ENCODE results near the gene ARHGAP4. TPM values are rescaled to one million over a fixed set of nuclear protein-coding genes. Genes with fewer than 3 reads are reported as not detected.

Gene ARHGAP4
- total and polyA plus RNA-seq, 2 of the 4 experiments (the other 2 are of a cell fraction): 0.18 to 0.72 TPM

DNA sequence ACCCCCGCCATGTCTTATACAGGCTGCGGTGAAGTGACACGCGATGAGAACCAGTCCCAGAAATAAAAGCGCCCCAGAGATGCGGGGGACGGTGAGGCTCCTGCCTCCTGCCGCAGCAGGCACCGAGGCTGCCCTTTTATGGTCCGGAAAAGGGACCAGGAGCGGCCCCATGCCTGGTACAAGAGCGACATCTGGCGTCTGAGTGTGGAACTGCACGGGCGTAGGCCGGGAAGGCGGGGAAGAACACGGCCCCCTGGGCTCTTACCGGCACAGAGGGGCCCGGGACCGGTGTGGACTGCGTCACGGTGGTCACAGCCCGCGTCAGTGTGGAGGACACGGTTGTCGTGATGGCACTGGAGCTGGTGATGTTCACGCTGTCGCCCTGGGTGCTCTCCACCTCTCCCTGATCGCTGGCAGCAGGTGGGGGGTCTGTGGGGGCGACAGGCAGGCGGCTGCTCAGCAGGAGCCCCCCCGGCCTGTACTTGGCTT, 27.3 kb upstream of the ARHGAP4 start:
- DNase-seq (peak; percentile 50), ATAC-seq (ENCODE audit: low read depth) (peak; percentile 92)
- Histone ChIP-seq H3K36me3 (ENCODE audit: control insufficient read depth, insufficient read depth, low read length) (peaks cover 75% of the 10 kb centered on the region), H4K20me1 (ENCODE audit: insufficient read depth, low read length) (no peaks in the 10 kb centered on the region), H3K4me1 (ENCODE audit: control insufficient read depth, insufficient read depth, low read length) (peaks cover 4% of the 10 kb centered on the region), H3K56ac (ENCODE audit: extremely low read depth, insufficient read depth, low read length) (no peak overlapping the region), H2BK15ac (ENCODE audit: low read depth, low read length) (no peak overlapping the region), H3K27me3 (ENCODE audit: control insufficient read depth, insufficient read depth, low read length) (no peaks in the 10 kb centered on the region), H3K79me1 (ENCODE audit: low read depth in 1 of 2, low read length in 2 of 2) (peaks cover 0 to 6% of the 10 kb centered on the region in 2 experiments; a peak in 2 of 4 replicates), H3K23ac (ENCODE audit: low read depth, low read length) (no peak overlapping the region), H3K4ac (ENCODE audit: low read depth, low read length) (peak overlapping the region; percentile 72), H2AFZ (replicated peaks; ENCODE audit: low read length, poor library complexity) (peak overlapping the region; percentile 78), H3K4me2 (ENCODE audit: low read depth, low read length) (no peak overlapping the region), H4K5ac (ENCODE audit: low read depth, low read length) (peak overlapping the region; percentile 47; the same call in 1 of the 2 replicates), H3K27ac (ENCODE audit: insufficient read depth, low read length) (peak overlapping the region; percentile 61), H3K4me3 (ENCODE audit: insufficient read depth, low read depth, low read length) (no peak overlapping the region), H2AK5ac (ENCODE audit: low read depth, low read length) (peak overlapping the region; percentile 92), H3K9me1 (ENCODE audit: insufficient read depth, low read length) (no peaks in the 10 kb centered on the region), H3K9me3 (ENCODE audit: control insufficient read depth, insufficient read depth, low read length) (no peaks in the 10 kb centered on the region), H4K8ac (ENCODE audit: low read depth in 2 of 2, low read length in 2 of 2) (peak overlapping the region; percentile 69 to 87), H3K14ac (replicated peaks; ENCODE audit: low read depth, low read length) (peak overlapping the region; percentile 19; the same call in 1 of the 2 replicates), H4K91ac (ENCODE audit: insufficient read depth, low read depth, low read length) (peak overlapping the region; percentile 31), H2BK20ac (ENCODE audit: low read depth, low read length) (no peak overlapping the region), H2BK5ac (ENCODE audit: low read depth, low read length, poor library complexity, severe bottlenecking) (peak overlapping the region; percentile 30), H3K18ac (ENCODE audit: low read depth, low read length) (no peak overlapping the region; the same call in 1 of the 2 replicates), H2AK9ac (replicated peaks; ENCODE audit: low read depth, low read length, poor library complexity) (peak overlapping the region; percentile 93), H2BK120ac (ENCODE audit: low read depth, low read length) (no peak overlapping the region; the same call in 1 of the 2 replicates), H3K9ac (ENCODE audit: low read depth, low read length) (peak overlapping the region; percentile 26; the same call in 1 of the 2 replicates)
- in situ Hi-C loops (cut with MboI; ENCODE audit: low sequenced_read_pairs): no loop called here
- ChIA-PET POLR2A (ENCODE audit: unreplicated experiment) (no interaction called here), CTCF (no interaction called here)
- dilution Hi-C loops (cut with HindIII; ENCODE audit: low sequenced_read_pairs, unreplicated experiment): no loop called here
- 24% methylated on average over 12 of the region's 33 CpGs; no CpG with 5 or more reads in 1 of the 2 experiments for WGBS, 2 experiments (ENCODE audit: extremely low coverage in 2 of 2, insufficient read length in 1 of 2)
- intact Hi-C loops (cut with micrococcal nuclease): loop anchor here (1.0 kb wide), 1 partner anchor 189 kb away; the partner anchor contains the start of gene PLXNB3
- TF ChIP-seq POLR2A (IDR thresholded peaks at IDR 0.05; ENCODE audit: low read depth, low read length) (no peak), CHD1 (IDR thresholded peaks at IDR 0.05; ENCODE audit: low read depth, low read length) (no peak), RFX5 (IDR thresholded peaks at IDR 0.05; ENCODE audit: low read depth, low read length) (no peak), BHLHE40 (IDR thresholded peaks at IDR 0.05; ENCODE audit: low read depth, low read length) (no peak), RCOR1 (IDR thresholded peaks at IDR 0.05; ENCODE audit: insufficient replicate concordance, low read length) (no peak), MAFK (IDR thresholded peaks at IDR 0.05; ENCODE audit: low read depth, low read length) (no peak), MXI1 (IDR thresholded peaks at IDR 0.05; ENCODE audit: borderline replicate concordance, low read depth, low read length) (no peak), SMC3 (IDR thresholded peaks at IDR 0.05; ENCODE audit: low read depth, low read length) (peak; percentile 61), FOS (IDR thresholded peaks at IDR 0.05; ENCODE audit: low read depth, low read length) (no peak), MAZ (IDR thresholded peaks at IDR 0.05; ENCODE audit: borderline replicate concordance, low read depth, low read length) (peak; percentile 38; the same call in 1 of the 2 replicates), NFE2L2 (IDR thresholded peaks at IDR 0.05; ENCODE audit: low read depth, low read length) (no peak), CEBPB (IDR thresholded peaks at IDR 0.05; ENCODE audit: low read depth, low read length) (no peak), RAD21 (IDR thresholded peaks at IDR 0.05; ENCODE audit: low read length) (peak; percentile 82)
- TF ChIP-seq, protein P1, sequence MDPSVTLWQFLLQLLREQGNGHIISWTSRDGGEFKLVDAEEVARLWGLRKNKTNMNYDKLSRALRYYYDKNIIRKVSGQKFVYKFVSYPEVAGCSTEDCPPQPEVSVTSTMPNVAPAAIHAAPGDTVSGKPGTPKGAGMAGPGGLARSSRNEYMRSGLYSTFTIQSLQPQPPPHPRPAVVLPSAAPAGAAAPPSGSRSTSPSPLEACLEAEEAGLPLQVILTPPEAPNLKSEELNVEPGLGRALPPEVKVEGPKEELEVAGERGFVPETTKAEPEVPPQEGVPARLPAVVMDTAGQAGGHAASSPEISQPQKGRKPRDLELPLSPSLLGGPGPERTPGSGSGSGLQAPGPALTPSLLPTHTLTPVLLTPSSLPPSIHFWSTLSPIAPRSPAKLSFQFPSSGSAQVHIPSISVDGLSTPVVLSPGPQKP (IDR thresholded peaks at IDR 0.05; ENCODE audit: borderline replicate concordance, low read depth, low read length): no peak
- TF ChIP-seq, protein P2, sequence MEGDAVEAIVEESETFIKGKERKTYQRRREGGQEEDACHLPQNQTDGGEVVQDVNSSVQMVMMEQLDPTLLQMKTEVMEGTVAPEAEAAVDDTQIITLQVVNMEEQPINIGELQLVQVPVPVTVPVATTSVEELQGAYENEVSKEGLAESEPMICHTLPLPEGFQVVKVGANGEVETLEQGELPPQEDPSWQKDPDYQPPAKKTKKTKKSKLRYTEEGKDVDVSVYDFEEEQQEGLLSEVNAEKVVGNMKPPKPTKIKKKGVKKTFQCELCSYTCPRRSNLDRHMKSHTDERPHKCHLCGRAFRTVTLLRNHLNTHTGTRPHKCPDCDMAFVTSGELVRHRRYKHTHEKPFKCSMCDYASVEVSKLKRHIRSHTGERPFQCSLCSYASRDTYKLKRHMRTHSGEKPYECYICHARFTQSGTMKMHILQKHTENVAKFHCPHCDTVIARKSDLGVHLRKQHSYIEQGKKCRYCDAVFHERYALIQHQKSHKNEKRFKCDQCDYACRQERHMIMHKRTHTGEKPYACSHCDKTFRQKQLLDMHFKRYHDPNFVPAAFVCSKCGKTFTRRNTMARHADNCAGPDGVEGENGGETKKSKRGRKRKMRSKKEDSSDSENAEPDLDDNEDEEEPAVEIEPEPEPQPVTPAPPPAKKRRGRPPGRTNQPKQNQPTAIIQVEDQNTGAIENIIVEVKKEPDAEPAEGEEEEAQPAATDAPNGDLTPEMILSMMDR (conservative IDR thresholded peaks at IDR 0.05; ENCODE audit: low read depth, low read length): peak; percentile 85
- TF ChIP-seq, protein P3, sequence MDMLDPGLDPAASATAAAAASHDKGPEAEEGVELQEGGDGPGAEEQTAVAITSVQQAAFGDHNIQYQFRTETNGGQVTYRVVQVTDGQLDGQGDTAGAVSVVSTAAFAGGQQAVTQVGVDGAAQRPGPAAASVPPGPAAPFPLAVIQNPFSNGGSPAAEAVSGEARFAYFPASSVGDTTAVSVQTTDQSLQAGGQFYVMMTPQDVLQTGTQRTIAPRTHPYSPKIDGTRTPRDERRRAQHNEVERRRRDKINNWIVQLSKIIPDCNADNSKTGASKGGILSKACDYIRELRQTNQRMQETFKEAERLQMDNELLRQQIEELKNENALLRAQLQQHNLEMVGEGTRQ (IDR thresholded peaks at IDR 0.05; ENCODE audit: low read depth, low read length): no peak
- no TSS peak for BruUV-seq (replicated peaks)

Data from IMR-90 (cell line).